Heart left ventricle (tissue), 16 donors: ENCODE data around the gene SDR39U1. TPM values are rescaled to one million over a fixed set of nuclear protein-coding genes. Genes with fewer than 3 reads are reported as not detected.
A peak's percentile ranks its signal among the peaks of the same experiment; 100 is the strongest.
"Not testable (repeated sequence)": the region's sequence is repeated elsewhere in the genome, so short reads cannot be mapped to it uniquely, and the experiment has no call there.

Experiments used
- ATAC-seq, 4 donors: fragments of 200-7000 bp; cut with Tn5 transposase; one replicate each; pipeline ENCODE4 v1.9.1; 2020 to 2022; ENCODE audit warnings: moderate library complexity in 4 of 4, mild to moderate bottlenecking in 3 of 4, moderate number of reproducible peaks in 1 of 4
- DNase-seq, 5 donors: peaks; one replicate each; pipeline ENCODE4 v3.0.0-alpha.2; 2020
- H3K27ac ChIP-seq, 12 donors: fragments of 200-600 bp; sonication (generic) in 4 of 12; one replicate each; pipeline versions ENCODE4 v1.5.0 to v1.8.0; 2016 to 2022; ENCODE audit warnings: mild to moderate bottlenecking in 2 of 12
- H3K27me3 ChIP-seq, 9 donors: fragments of 200-600 bp; sonication (generic) in 2 of 9; one replicate each; pipeline versions ENCODE4 v1.5.1 to v1.8.0; 2016 to 2022; ENCODE audit warnings: mild to moderate bottlenecking in 3 of 9
- H3K36me3 ChIP-seq, 9 donors: fragments of 200-600 bp; sonication (generic) in 2 of 9; one replicate each; pipeline versions ENCODE4 v1.5.0 to v1.8.0; 2018 to 2022; ENCODE audit warnings: mild to moderate bottlenecking in 2 of 9
- H3K4me1 ChIP-seq, 12 donors: fragments of 200-600 bp; sonication (generic) in 4 of 12; one replicate each; pipeline versions ENCODE4 v1.5.0 to v1.8.0; 2016 to 2022; ENCODE audit warnings: mild to moderate bottlenecking in 3 of 12
- H3K4me3 ChIP-seq, 12 donors: fragments of 200-600 bp; sonication (generic) in 4 of 12; one replicate each; pipeline versions ENCODE4 v1.5.0 to v1.8.0; 2017 to 2022; ENCODE audit warnings: mild to moderate bottlenecking in 9 of 12, moderate library complexity in 4 of 12
- H3K9me3 ChIP-seq, 12 donors: fragments of 200-600 bp; sonication (generic) in 4 of 12; one replicate each; pipeline versions ENCODE4 v1.5.0 to v1.8.0; 2016 to 2022; ENCODE audit warnings: mild to moderate bottlenecking in 1 of 12
- CTCF ChIP-seq, 12 donors: fragments of 200-600 bp; sonication (generic) in 4 of 12; IDR thresholded peaks; one replicate each; pipeline versions ENCODE4 v1.5.0 to v1.8.0; 2018 to 2022; ENCODE audit warnings: antibody characterized with exemption in 12 of 12, mild to moderate bottlenecking in 5 of 12
- POLR2A ChIP-seq, 2 donors: fragments of 450-650 bp; IDR thresholded peaks; one replicate each; pipeline ENCODE4 v1.6.1; 2017; ENCODE audit warnings: antibody characterized with exemption in 2 of 2, mild to moderate bottlenecking in 2 of 2, moderate library complexity in 2 of 2
- WGBS, 4 donors: extraction: QIAGEN DNeasy Blood & Tissue Kit in 2 of 4; methylation state at CpG; one replicate each; pipeline versions ENCODE4 v1.1.5 to v1.1.7; 2013 to 2018; 5-methylcytosine and 5-hydroxymethylcytosine counted together
- intact Hi-C, 10 donors: fragments of 100-400 bp; cut with DNase I; formaldehyde crosslinking; loops; one replicate each; pipeline versions ENCODE4 v1.11.1 to v1.14.2; 2022
- long read RNA-seq, 3 donors: library from polyadenylated mRNA; unstranded; transcript quantifications; one replicate each; pipeline ENCODE4 v2.0.0, GENCODE V29; 2020 to 2021
- polyA plus RNA-seq, 2 donors: library from polyadenylated mRNA; stranded (reverse); fragments of 200-250 nt; gene quantifications; one replicate each; pipeline ENCODE4 v1.2.3, GENCODE V29; 2013
- total RNA-seq, 9 donors: library from RNA; depleted of rRNA in 2 of 9; stranded (reverse); fragments of >200 nt in 2 of 9; fragmentation: NEBNext Ultra II Directional in 3 of 9; extraction: Animal tissue kit (Norgen Biotek cat#: 25700) in 3 of 9; gene quantifications; one replicate each; pipeline versions ENCODE4 v1.1.0 to v1.2.4, GENCODE V29; 2016 to 2023
- donor health status: ischemic (EF 13 %, LVEDD 7.1; RV severe dilation, severe dysfunction).
- donor health status: healthy with polysubstance abuse.
- donor health status: DM: no; HTN: yes; CAD: no.
- donor health status: DM: no; HTN: no; CAD: no.
- donor health status: ischemic (EF 25% LVEDD 6.9; RV normal size, moderate dysfunction).
- donor health status: ischemic (EF 25% LVEDD 5.7; RV mildly dilated, moderate dysfunction).
- donor health status: healthy.
- donor health status: DM: yes; HTN: yes; CAD: no.
- donor health status: ischemic (EF 35%, LVEDD 5.7; RV mildly dilated, moderate dysfunction).
- donor health status: nonischemic (EF 11% LVEDD 7.7; RV severe dilation, severe dysfunction).
- donor health status: DM: yes; HTN: yes; CAD: no.
- donor health status: PGD.
- donor health status: ischemic (EF 29% LVEDD 5.4; RV normal size, mild dysfunction).
- donor health status: nonischemic (EF 23%, LVEDD 6.1; RV moderate dilation, normal function).

Gene SDR39U1
- total RNA-seq, result 10 to 100 TPM; 58.6 to 74.6 (median 60.5) TPM
- polyA plus RNA-seq, result 100 to 1,000 TPM in 1 of 2 donors, 10 to 100 TPM in 1; 68.4 to 109 TPM
- long read RNA-seq, donor 1, transcript SDR39U1-218 (3 exons, 1,960 nt), result minor isoform, 6 of 84 reads
- long read RNA-seq, donor 1, transcript SDR39U1-205 (2 exons, 648 nt), result major isoform, 20 of 84 reads
- long read RNA-seq, donor 1, transcript SDR39U1-209 (4 exons, 1,203 nt), result minor isoform, 5 of 84 reads
- long read RNA-seq, donor 1, transcript SDR39U1-201 (6 exons, 1,233 nt), result minor isoform, 15 of 84 reads
- long read RNA-seq, donor 1, partial matches to known transcripts, result 4 of 84 reads
- long read RNA-seq, donor 1, other reads (novel, unspliced or antisense), result 30 of 84 reads
- long read RNA-seq, donor 2, transcript SDR39U1-218 (3 exons, 1,960 nt), result minor isoform, 5 of 192 reads
- long read RNA-seq, donor 2, transcript SDR39U1-203 (5 exons, 1,507 nt), result minor isoform, 20 of 192 reads
- long read RNA-seq, donor 2, transcript SDR39U1-209 (4 exons, 1,203 nt), result minor isoform, 17 of 192 reads
- long read RNA-seq, donor 2, transcript SDR39U1-201 (6 exons, 1,233 nt), result major isoform, 73 of 192 reads
- long read RNA-seq, donor 2, partial matches to known transcripts, result 1 of 192 reads
- long read RNA-seq, donor 2, other reads (novel, unspliced or antisense), result 67 of 192 reads
- long read RNA-seq, donor 3, transcript SDR39U1-203 (5 exons, 1,507 nt), result minor isoform, 5 of 57 reads
- long read RNA-seq, donor 3, transcript SDR39U1-205 (2 exons, 648 nt), result major isoform, 18 of 57 reads
- long read RNA-seq, donor 3, transcript SDR39U1-201 (6 exons, 1,233 nt), result minor isoform, 12 of 57 reads
- long read RNA-seq, donor 3, partial matches to known transcripts, result 0 of 57 reads
- long read RNA-seq, donor 3, other reads (novel, unspliced or antisense), result 16 of 57 reads

GRCh38 chr14:24442240-24443052, at the start of gene SDR39U1:
Gene SDR39U1 (minus strand): TSS chr14:24442776. CDS start chr14:24442769, 7 bp downstream.
- H3K27me3 ChIP-seq, result no peaks in the 10 kb centered on the region
- WGBS, 4 donors, result 0 to 1% (median 0%) methylated on average over 37 to 52 of the region's 52 CpGs
- peak; percentile 34 to 90 for TF ChIP-seq POLR2A (IDR thresholded peaks at IDR 0.05)
- TF ChIP-seq CTCF (IDR thresholded peaks at IDR 0.05), result peak in 2 of 12 donors; percentile 11 to 18
- no peaks in the 10 kb centered on the region for H3K9me3 ChIP-seq
- ATAC-seq (peak; percentile 93 to 96 (median 95)), DNase-seq (peak; percentile 97 to 98 (median 98))
- H3K4me1 ChIP-seq, result peaks cover 0 to 49% (median 39%) of the 10 kb centered on the region in 12 donors
- H3K4me3 ChIP-seq, result peak within 1 kb of the TSS; percentile 24 to 89 (median 74)
- peak within 1 kb of the TSS; percentile 94 to 100 (median 98) for H3K27ac ChIP-seq
- intact Hi-C loops, result no loop called here
- peaks cover 0 to 41% (median 34%) of the 10 kb centered on the region in 9 donors for H3K36me3 ChIP-seq

- H3K9me3 ChIP-seq, H3K4me3 ChIP-seq, H3K27me3 ChIP-seq, DNase-seq, ATAC-seq, H3K4me1 ChIP-seq, H3K36me3 ChIP-seq, H3K27ac ChIP-seq, intact Hi-C loops: not testable (repeated sequence)
- 70 to 81% (median 77%) methylated on average over 14 to 19 of the region's 19 CpGs for WGBS, 4 donors
Measured at GRCh38 chr14:24491586-24492408, 49.2 kb upstream of the SDR39U1 start.

- intact Hi-C loops, result no loop called here
- no peaks in the 10 kb centered on the region for H3K27me3 ChIP-seq
- no peak overlapping the region for H3K27ac ChIP-seq
- no peaks in the 10 kb centered on the region for H3K4me1 ChIP-seq
- H3K36me3 ChIP-seq, result no peaks in the 10 kb centered on the region
- no peaks in the 10 kb centered on the region for H3K9me3 ChIP-seq
- TF ChIP-seq CTCF (IDR thresholded peaks at IDR 0.05), result no peak
- DNase-seq (no peak), ATAC-seq (no peak)
- WGBS, 4 donors, result 51 to 64% (median 62%) methylated on average over 4 of the region's 4 CpGs
- H3K4me3 ChIP-seq, result no peak overlapping the region
Measured at GRCh38 chr14:24483604-24484252, 41.2 kb upstream of the SDR39U1 start.

GRCh38 chr14:24482699-24483303, 40.2 kb upstream of the SDR39U1 start:
- DNase-seq, H3K36me3 ChIP-seq, intact Hi-C loops, H3K27me3 ChIP-seq, ATAC-seq, H3K4me1 ChIP-seq, H3K4me3 ChIP-seq, H3K27ac ChIP-seq, H3K9me3 ChIP-seq: not testable (repeated sequence)
- WGBS, 4 donors, result 52 to 68% (median 62%) methylated on average over 2 of the region's 2 CpGs
